ENCODE data around the gene HRK. TPM values are rescaled to one million over a fixed set of nuclear protein-coding genes. Genes with fewer than 3 reads are reported as not detected.

Gene HRK
- total and polyA plus RNA-seq, 9 of the 15 experiments (the other 6 are each of a cell fraction or from before 2014, with no cell fraction given), result 0.01 to 0.05 (median 0.04) TPM; not detected in 6

- TF ChIP-seq CBX1 (IDR thresholded peaks at IDR 0.05; ENCODE audit: low read depth), result peak; percentile 59; the same call in 1 of the 2 replicates
- TF ChIP-seq AFF1 (IDR thresholded peaks at IDR 0.05; ENCODE audit: low read depth in 1 of 2, partially characterized antibody in 2 of 2), result no peak
- TF ChIP-seq ZKSCAN1 (IDR thresholded peaks at IDR 0.05; ENCODE audit: low read depth, low read length), result 0 out of 2 replicates have a peak, but pooled peaks have one; percentile 35
- peak; percentile 55; the same call in 1 of the 2 replicates for TF ChIP-seq POLR2AphosphoS5 (IDR thresholded peaks at IDR 0.05; ENCODE audit: control insufficient read depth, insufficient read depth, low read depth, low read length)
- no peak for TF ChIP-seq SREBF2 (CRISPR knock-in tag; IDR thresholded peaks at IDR 0.05)
- peak; percentile 38 for TF ChIP-seq TFE3 (CRISPR knock-in tag; IDR thresholded peaks at IDR 0.05)
- 0 out of 2 replicates have a peak, but pooled peaks have one; percentile 74 for TF ChIP-seq ERF (CRISPR knock-in tag; IDR thresholded peaks at IDR 0.05)
- no peak for TF ChIP-seq CLOCK (CRISPR knock-in tag; IDR thresholded peaks at IDR 0.05; ENCODE audit: borderline replicate concordance)
- peak; percentile 23 to 34; a peak in 2 of 4 replicates for TF ChIP-seq SIX5 (IDR thresholded peaks at IDR 0.05; ENCODE audit: borderline replicate concordance in 1 of 2, insufficient read depth in 1 of 2, low read depth in 1 of 2, low read length in 2 of 2)
- TF ChIP-seq NFE2L1 (tag; IDR thresholded peaks at IDR 0.05; ENCODE audit: borderline replicate concordance, low read depth), result no peak
- no peak for TF ChIP-seq ETV6 (IDR thresholded peaks at IDR 0.05; ENCODE audit: borderline replicate concordance in 1 of 2, low read depth in 2 of 2, low read length in 1 of 2)
- no peak for TF ChIP-seq ETV6 (CRISPR knock-in tag; IDR thresholded peaks at IDR 0.05; ENCODE audit: borderline replicate concordance)
- TF ChIP-seq SIN3A (IDR thresholded peaks at IDR 0.05; ENCODE audit: borderline replicate concordance in 2 of 2, control insufficient read depth in 1 of 2, low read depth in 2 of 2, low read length in 2 of 2), result peak; percentile 92 to 97
- peak; percentile 74 for TF ChIP-seq RBM22 (IDR thresholded peaks at IDR 0.05; ENCODE audit: low read depth, low read length, poor library complexity, severe bottlenecking)
- no peak for TF ChIP-seq ZNF77 (CRISPR knock-in tag; IDR thresholded peaks at IDR 0.05)
- no peak for TF ChIP-seq MCM2 (IDR thresholded peaks at IDR 0.05; ENCODE audit: low read depth)
- TF ChIP-seq EGR1 (conservative IDR thresholded peaks at IDR 0.05), result peak; percentile 98
- TF ChIP-seq HDGF (IDR thresholded peaks at IDR 0.05), result no peak
- TF ChIP-seq C11orf30 (IDR thresholded peaks at IDR 0.05; ENCODE audit: low read depth), result peak; percentile 68
These were observed 29.6 kb upstream of the HRK start, which contains the start of gene FBXW8 (continued) for GRCh38 chr12:116910645-116911451.
